HepG2 (cell line): ENCODE data around the gene RHBDD2. TPM values are rescaled to one million over a fixed set of nuclear protein-coding genes. Genes with fewer than 3 reads are reported as not detected.

Experiments
- AHDC1 ChIP-seq: sonication (generic); formaldehyde crosslinking; IDR thresholded peaks from 2 replicates; pipeline ENCODE4 v1.5.1; 2020; ENCODE audit warnings: mild to moderate bottlenecking, missing genetic modification reagents, borderline replicate concordance
- ATF2 ChIP-seq: sonication (generic); formaldehyde crosslinking; IDR thresholded peaks from 2 replicates; pipeline ENCODE4 v1.4.0; 2020; ENCODE audit warnings: missing genetic modification reagents
- CC2D1A ChIP-seq: sonication (generic); formaldehyde crosslinking; IDR thresholded peaks from 2 replicates; pipeline ENCODE4 v1.8.1; 2023; ENCODE audit warnings: mild to moderate bottlenecking, missing genetic modification reagents
- HOXD1 ChIP-seq: sonication (generic); formaldehyde crosslinking; IDR thresholded peaks from 2 replicates; pipeline ENCODE4 v1.5.0; 2020; ENCODE audit warnings: missing genetic modification reagents
- SP4 ChIP-seq: sonication (generic); formaldehyde crosslinking; IDR thresholded peaks from 2 replicates; pipeline ENCODE4 v1.8.1; 2023; ENCODE audit warnings: mild to moderate bottlenecking, missing genetic modification reagents
- TSC22D2 ChIP-seq: sonication (generic); formaldehyde crosslinking; IDR thresholded peaks from 2 replicates; pipeline ENCODE4 v1.5.1; 2020; ENCODE audit warnings: missing genetic modification reagents, mild to moderate bottlenecking, borderline replicate concordance
- ZFYVE20 ChIP-seq: sonication (generic); formaldehyde crosslinking; IDR thresholded peaks from 2 replicates; pipeline ENCODE4 v1.8.0; 2023; ENCODE audit warnings: low read depth, mild to moderate bottlenecking, moderate library complexity, missing genetic modification reagents, borderline replicate concordance
- ZNF530 ChIP-seq: sonication (generic); formaldehyde crosslinking; IDR thresholded peaks from 2 replicates; pipeline ENCODE4 v1.5.0; 2020; ENCODE audit warnings: low read depth, mild to moderate bottlenecking, missing genetic modification reagents
- ZNF710 ChIP-seq: sonication (generic); formaldehyde crosslinking; IDR thresholded peaks from 2 replicates; pipeline ENCODE4 v1.5.0; 2020; ENCODE audit warnings: mild to moderate bottlenecking, missing genetic modification reagents, borderline replicate concordance
- ZSCAN9 ChIP-seq: IDR thresholded peaks from 2 replicates; pipeline ENCODE4 v1.6.1; 2016; ENCODE audit warnings: borderline replicate concordance
- polyA plus RNA-seq, 8 experiments: library from polyadenylated mRNA; depleted of rRNA in 3 of 8; stranded (reverse) in 7 of 8; unstranded in 1 of 8; fragments of >200 nt; fragmentation: Illumina TruSeq in 4 of 8; extraction: Trizol in 4 of 8; gene quantifications; 2 replicates each; pipeline versions ENCODE4 v1.2.1 to v1.2.3, GENCODE V29; 2011 to 2016; ENCODE audit warnings: low read depth in 4 of 8, missing spikeins in 1 of 8, mixed read lengths in 1 of 8; ENCODE audit not compliant: insufficient read depth in 1 of 8
- total RNA-seq, 5 experiments: library from RNA; depleted of rRNA; stranded (reverse); fragments of >200 nt; fragmentation: Illumina TruSeq; extraction: Trizol; gene quantifications; 2 replicates each; pipeline ENCODE4 v1.2.3, GENCODE V29; 2016; ENCODE audit warnings: low read depth in 1 of 5
- TF ChIP-seq, protein P1 (sequence below): IDR thresholded peaks from 2 replicates; pipeline ENCODE4 v1.6.1; 2016; ENCODE audit warnings: low read depth, missing genetic modification reagents, missing compliant biosample characterization
- TF ChIP-seq, protein P2 (sequence below): sonication (generic); formaldehyde crosslinking; IDR thresholded peaks from 2 replicates; pipeline ENCODE4 v1.5.0; 2020; ENCODE audit warnings: mild to moderate bottlenecking, low read depth, missing genetic modification reagents, borderline replicate concordance

RHBDD2 gene
- total and polyA plus RNA-seq, 2 of the 13 experiments (the other 11 are each of a cell fraction or from before 2014, with no cell fraction given): 23.1 to 26.4 TPM

GRCh38 chr7:75915416-75916156, 36.8 kb downstream of the RHBDD2 start (continued):
- TF ChIP-seq, protein P1, sequence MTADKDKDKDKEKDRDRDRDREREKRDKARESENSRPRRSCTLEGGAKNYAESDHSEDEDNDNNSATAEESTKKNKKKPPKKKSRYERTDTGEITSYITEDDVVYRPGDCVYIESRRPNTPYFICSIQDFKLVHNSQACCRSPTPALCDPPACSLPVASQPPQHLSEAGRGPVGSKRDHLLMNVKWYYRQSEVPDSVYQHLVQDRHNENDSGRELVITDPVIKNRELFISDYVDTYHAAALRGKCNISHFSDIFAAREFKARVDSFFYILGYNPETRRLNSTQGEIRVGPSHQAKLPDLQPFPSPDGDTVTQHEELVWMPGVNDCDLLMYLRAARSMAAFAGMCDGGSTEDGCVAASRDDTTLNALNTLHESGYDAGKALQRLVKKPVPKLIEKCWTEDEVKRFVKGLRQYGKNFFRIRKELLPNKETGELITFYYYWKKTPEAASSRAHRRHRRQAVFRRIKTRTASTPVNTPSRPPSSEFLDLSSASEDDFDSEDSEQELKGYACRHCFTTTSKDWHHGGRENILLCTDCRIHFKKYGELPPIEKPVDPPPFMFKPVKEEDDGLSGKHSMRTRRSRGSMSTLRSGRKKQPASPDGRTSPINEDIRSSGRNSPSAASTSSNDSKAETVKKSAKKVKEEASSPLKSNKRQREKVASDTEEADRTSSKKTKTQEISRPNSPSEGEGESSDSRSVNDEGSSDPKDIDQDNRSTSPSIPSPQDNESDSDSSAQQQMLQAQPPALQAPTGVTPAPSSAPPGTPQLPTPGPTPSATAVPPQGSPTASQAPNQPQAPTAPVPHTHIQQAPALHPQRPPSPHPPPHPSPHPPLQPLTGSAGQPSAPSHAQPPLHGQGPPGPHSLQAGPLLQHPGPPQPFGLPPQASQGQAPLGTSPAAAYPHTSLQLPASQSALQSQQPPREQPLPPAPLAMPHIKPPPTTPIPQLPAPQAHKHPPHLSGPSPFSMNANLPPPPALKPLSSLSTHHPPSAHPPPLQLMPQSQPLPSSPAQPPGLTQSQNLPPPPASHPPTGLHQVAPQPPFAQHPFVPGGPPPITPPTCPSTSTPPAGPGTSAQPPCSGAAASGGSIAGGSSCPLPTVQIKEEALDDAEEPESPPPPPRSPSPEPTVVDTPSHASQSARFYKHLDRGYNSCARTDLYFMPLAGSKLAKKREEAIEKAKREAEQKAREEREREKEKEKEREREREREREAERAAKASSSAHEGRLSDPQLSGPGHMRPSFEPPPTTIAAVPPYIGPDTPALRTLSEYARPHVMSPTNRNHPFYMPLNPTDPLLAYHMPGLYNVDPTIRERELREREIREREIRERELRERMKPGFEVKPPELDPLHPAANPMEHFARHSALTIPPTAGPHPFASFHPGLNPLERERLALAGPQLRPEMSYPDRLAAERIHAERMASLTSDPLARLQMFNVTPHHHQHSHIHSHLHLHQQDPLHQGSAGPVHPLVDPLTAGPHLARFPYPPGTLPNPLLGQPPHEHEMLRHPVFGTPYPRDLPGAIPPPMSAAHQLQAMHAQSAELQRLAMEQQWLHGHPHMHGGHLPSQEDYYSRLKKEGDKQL: no peak
- no peak for TF ChIP-seq TSC22D2 (CRISPR knock-in tag)
- no peak for TF ChIP-seq ZNF710 (CRISPR knock-in tag)
- TF ChIP-seq, protein P2, sequence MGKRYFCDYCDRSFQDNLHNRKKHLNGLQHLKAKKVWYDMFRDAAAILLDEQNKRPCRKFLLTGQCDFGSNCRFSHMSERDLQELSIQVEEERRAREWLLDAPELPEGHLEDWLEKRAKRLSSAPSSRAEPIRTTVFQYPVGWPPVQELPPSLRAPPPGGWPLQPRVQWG (CRISPR knock-in tag): no peak
- TF ChIP-seq ATF2 (CRISPR knock-in tag): no peak; the same call in 1 of the 2 replicates
- TF ChIP-seq HOXD1 (CRISPR knock-in tag): no peak
- no peak for TF ChIP-seq ZSCAN9
- peak; percentile 32; the same call in 1 of the 2 replicates for TF ChIP-seq SP4 (CRISPR knock-in tag)
- TF ChIP-seq ZNF530 (CRISPR knock-in tag): 0 out of 2 replicates have a peak, but pooled peaks have one; percentile 16
- TF ChIP-seq AHDC1 (CRISPR knock-in tag): peak; percentile 41; the same call in 1 of the 2 replicates
- 0 out of 2 replicates have a peak, but pooled peaks have one; percentile 60 for TF ChIP-seq ZFYVE20
- no peak for TF ChIP-seq CC2D1A
